Gastrocnemius medialis (tissue), 4 donors: Measurements from ENCODE around the gene MC2R. TPM values are rescaled to one million over a fixed set of nuclear protein-coding genes. Genes with fewer than 3 reads are reported as not detected.

Source experiments
- ATAC-seq, 2 donors: fragments of 150-250 bp; one replicate each; pipeline ENCODE4 v1.9.1; 2016
- DNase-seq, 2 donors: peaks; one replicate each; pipeline ENCODE4 v3.0.0-alpha.2; 2019
- H3K27ac ChIP-seq, 4 donors: fragments of 200-600 bp; sonication (generic); 1 replicate in 1 of 4; 2 replicates in 3 of 4; pipeline ENCODE4 v1.5.1; 2016 to 2018; ENCODE audit warnings: mild to moderate bottlenecking in 2 of 4, moderate library complexity in 1 of 4
- H3K27me3 ChIP-seq, 3 donors: fragments of 200-600 bp; sonication (generic) in 2 of 3; 1 replicate in 1 of 3; 2 replicates in 2 of 3; pipeline versions ENCODE4 v1.5.1 to v1.6.0; 2016 to 2019; ENCODE audit warnings: mild to moderate bottlenecking in 1 of 3, moderate library complexity in 1 of 3
- H3K36me3 ChIP-seq, 2 donors: fragments of 200-600 bp; sonication (generic) in 1 of 2; one replicate each; pipeline ENCODE4 v1.5.1; 2017 to 2018
- H3K4me1 ChIP-seq, 2 donors: fragments of 200-600 bp; sonication (generic) in 1 of 2; one replicate each; pipeline ENCODE4 v1.5.1; 2016 to 2017; ENCODE audit warnings: mild to moderate bottlenecking in 2 of 2
- H3K4me3 ChIP-seq, 4 donors: fragments of 200-600 bp; sonication (generic) in 3 of 4; 1 replicate in 1 of 4; 2 replicates in 3 of 4; pipeline ENCODE4 v1.5.1; 2016 to 2019; ENCODE audit warnings: mild to moderate bottlenecking in 2 of 4
- H3K9me3 ChIP-seq, 3 donors: fragments of 200-600 bp; sonication (generic) in 2 of 3; 1 replicate in 1 of 3; 2 replicates in 2 of 3; pipeline ENCODE4 v1.5.1; 2016 to 2019
- POLR2A ChIP-seq, 2 donors: fragments of 450-650 bp; IDR thresholded peaks; one replicate each; pipeline ENCODE4 v1.6.1; 2017; ENCODE audit warnings: antibody characterized with exemption in 2 of 2, mild to moderate bottlenecking in 2 of 2, moderate library complexity in 2 of 2
- in situ Hi-C, 4 donors: fragments of 200-750 bp; cut with MboI; loops; one replicate each; pipeline versions ENCODE4 v1.15.0 to v1.8.0; 2017; ENCODE audit warnings: low sequenced_read_pairs in 4 of 4
- intact Hi-C: fragments of 100-400 bp; cut with DNase I; formaldehyde crosslinking; loops from one replicate; pipeline ENCODE4 v1.15.1; 2023; ENCODE audit warnings: low total_unique reads
- total RNA-seq, 4 donors: library from RNA; depleted of rRNA; stranded (reverse); fragments of >200 nt; gene quantifications; one replicate each; pipeline versions ENCODE4 v1.1.0 to v1.2.3, GENCODE V29; 2016
- TF ChIP-seq, protein P1 (sequence below), 5 experiments: fragments of 450-650 bp in 3 of 5; fragments of 200-600 bp in 2 of 5; sonication (generic) in 2 of 5; IDR thresholded peaks in 4 of 5; conservative IDR thresholded peaks in 1 of 5; 1 replicate in 4 of 5; 2 replicates in 1 of 5; pipeline ENCODE4 v1.5.1; 2016 to 2019; ENCODE audit warnings: antibody characterized with exemption in 5 of 5, mild to moderate bottlenecking in 3 of 5, moderate library complexity in 3 of 5

MC2R gene
- total RNA-seq = not detected

DNA sequence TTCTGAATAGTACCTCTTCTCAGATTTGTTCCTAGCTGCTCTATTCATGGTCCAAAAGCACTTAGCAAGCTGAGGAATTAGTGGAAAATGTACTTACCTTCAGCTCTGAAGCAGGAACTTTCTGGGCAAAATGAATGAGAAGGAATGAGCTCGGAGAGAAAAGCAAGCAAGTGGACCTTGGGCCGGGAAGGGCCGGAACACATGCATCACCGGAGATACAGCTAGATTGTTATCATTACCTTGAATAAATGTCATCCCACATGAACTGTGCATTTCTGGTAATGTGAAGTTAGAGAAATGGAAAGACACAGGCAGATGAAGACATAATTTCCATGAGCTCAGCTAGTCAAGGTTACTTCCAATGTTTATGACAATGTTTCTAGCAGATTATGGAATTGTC, at the start of gene MC2R:
Gene MC2R, minus strand, starts transcription at position 146 of the 400 bp plus-strand sequence. CDS start 30,018 bp downstream, outside the sequence.
- no peak for ATAC-seq
- in situ Hi-C loops (no loop called here), intact Hi-C loops (no loop called here)

GRCh38 chr18:13945811-13946210, 30.5 kb upstream of the MC2R start:
- intact Hi-C loops = no loop called here
- TF ChIP-seq, protein P1, sequence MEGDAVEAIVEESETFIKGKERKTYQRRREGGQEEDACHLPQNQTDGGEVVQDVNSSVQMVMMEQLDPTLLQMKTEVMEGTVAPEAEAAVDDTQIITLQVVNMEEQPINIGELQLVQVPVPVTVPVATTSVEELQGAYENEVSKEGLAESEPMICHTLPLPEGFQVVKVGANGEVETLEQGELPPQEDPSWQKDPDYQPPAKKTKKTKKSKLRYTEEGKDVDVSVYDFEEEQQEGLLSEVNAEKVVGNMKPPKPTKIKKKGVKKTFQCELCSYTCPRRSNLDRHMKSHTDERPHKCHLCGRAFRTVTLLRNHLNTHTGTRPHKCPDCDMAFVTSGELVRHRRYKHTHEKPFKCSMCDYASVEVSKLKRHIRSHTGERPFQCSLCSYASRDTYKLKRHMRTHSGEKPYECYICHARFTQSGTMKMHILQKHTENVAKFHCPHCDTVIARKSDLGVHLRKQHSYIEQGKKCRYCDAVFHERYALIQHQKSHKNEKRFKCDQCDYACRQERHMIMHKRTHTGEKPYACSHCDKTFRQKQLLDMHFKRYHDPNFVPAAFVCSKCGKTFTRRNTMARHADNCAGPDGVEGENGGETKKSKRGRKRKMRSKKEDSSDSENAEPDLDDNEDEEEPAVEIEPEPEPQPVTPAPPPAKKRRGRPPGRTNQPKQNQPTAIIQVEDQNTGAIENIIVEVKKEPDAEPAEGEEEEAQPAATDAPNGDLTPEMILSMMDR (IDR thresholded peaks at IDR 0.05 in 4 of 5, conservative IDR thresholded peaks at IDR 0.05 in 1 of 5) = no peak
- no peak for TF ChIP-seq POLR2A (IDR thresholded peaks at IDR 0.05)
- Histone ChIP-seq H3K27me3 (no peaks in the 10 kb centered on the region), H3K36me3 (no peaks in the 10 kb centered on the region), H3K27ac (no peak overlapping the region), H3K4me1 (no peaks in the 10 kb centered on the region), H3K4me3 (no peak overlapping the region), H3K9me3 (no peaks in the 10 kb centered on the region)
- DNase-seq = no peak
- no peak for ATAC-seq
- in situ Hi-C loops = no loop called here

More for the DNA sequence above, at the start of gene MC2R:
- no peaks in the 10 kb centered on the region for H3K9me3 ChIP-seq
- no peak within 1 kb of the TSS for H3K4me3 ChIP-seq
- no peak within 1 kb of the TSS for H3K27ac ChIP-seq
- no peaks in the 10 kb centered on the region for H3K4me1 ChIP-seq
- no peak for TF ChIP-seq POLR2A (IDR thresholded peaks at IDR 0.05)
- TF ChIP-seq, protein P1 (IDR thresholded peaks at IDR 0.05 in 4 of 5, conservative IDR thresholded peaks at IDR 0.05 in 1 of 5) = no peak
- no peaks in the 10 kb centered on the region for H3K36me3 ChIP-seq
- H3K27me3 ChIP-seq = no peaks in the 10 kb centered on the region
- no peak for DNase-seq

- Histone ChIP-seq H3K4me1 (no peaks in the 10 kb centered on the region), H3K27ac (no peak overlapping the region), H3K9me3 (no peaks in the 10 kb centered on the region), H3K4me3 (no peak overlapping the region), H3K27me3 (no peaks in the 10 kb centered on the region), H3K36me3 (no peaks in the 10 kb centered on the region)
- ATAC-seq (no peak), DNase-seq (no peak)
- intact Hi-C loops = no loop called here
- TF ChIP-seq POLR2A (IDR thresholded peaks at IDR 0.05) = no peak
- TF ChIP-seq, protein P1 (IDR thresholded peaks at IDR 0.05 in 4 of 5, conservative IDR thresholded peaks at IDR 0.05 in 1 of 5) = no peak
- in situ Hi-C loops = no loop called here
These were observed 28.0 kb upstream of the MC2R start for GRCh38 chr18:13943338-13943737.

- no peaks in the 10 kb centered on the region for H3K36me3 ChIP-seq
- ATAC-seq (no peak), DNase-seq (no peak)
- H3K27me3 ChIP-seq = no peaks in the 10 kb centered on the region
- no peaks in the 10 kb centered on the region for H3K9me3 ChIP-seq
- intact Hi-C loops (no loop called here), in situ Hi-C loops (no loop called here)
- no peak overlapping the region for H3K4me3 ChIP-seq
- no peaks in the 10 kb centered on the region for H3K4me1 ChIP-seq
- H3K27ac ChIP-seq = no peak overlapping the region
- no peak for TF ChIP-seq POLR2A (IDR thresholded peaks at IDR 0.05)
- TF ChIP-seq, protein P1 (IDR thresholded peaks at IDR 0.05 in 4 of 5, conservative IDR thresholded peaks at IDR 0.05 in 1 of 5) = no peak
These were observed 25.0 kb upstream of the MC2R start for GRCh38 chr18:13940326-13940725.

- Histone ChIP-seq H3K27ac (no peak overlapping the region), H3K4me1 (no peaks in the 10 kb centered on the region), H3K9me3 (no peaks in the 10 kb centered on the region), H3K4me3 (no peak overlapping the region), H3K36me3 (no peaks in the 10 kb centered on the region), H3K27me3 (no peaks in the 10 kb centered on the region)
- DNase-seq = no peak
- TF ChIP-seq, protein P1 (IDR thresholded peaks at IDR 0.05 in 4 of 5, conservative IDR thresholded peaks at IDR 0.05 in 1 of 5) = no peak
- TF ChIP-seq POLR2A (IDR thresholded peaks at IDR 0.05) = no peak
- in situ Hi-C loops = no loop called here
- ATAC-seq = no peak
- intact Hi-C loops = no loop called here
These were observed 19.3 kb upstream of the MC2R start for GRCh38 chr18:13934676-13935075.
